RPMI7951 (cell line): Measurements from ENCODE around the gene ATXN1. TPM values are rescaled to one million over a fixed set of nuclear protein-coding genes. Genes with fewer than 3 reads are reported as not detected.

Source experiments
- DNase-seq: peaks from one replicate; pipeline ENCODE4 v3.0.0-alpha.2; 2012; ENCODE audit warnings: low read depth
- total RNA-seq: library from RNA; depleted of rRNA; stranded (reverse); fragments of >200 nt; shearing (Covaris generic); gene quantifications from 2 replicates; pipeline ENCODE4 v1.2.3, GENCODE V29; 2014

ATXN1 gene
- total RNA-seq, 1 experiment from 2014 or later = 31.2 TPM

- peak; percentile 52 for DNase-seq
Measured at GRCh38 chr6:16698997-16699868, 62.0 kb downstream of the ATXN1 start.

GRCh38 chr6:16698162-16698533 is 63.1 kb downstream of the ATXN1 start:
- DNase-seq = no peak

GRCh38 chr6:16697437-16698161 is 63.7 kb downstream of the ATXN1 start:
- no peak for DNase-seq

- DNase-seq = no peak
Measured at GRCh38 chr6:16696496-16696895, 64.8 kb downstream of the ATXN1 start.

GRCh38 chr6:16694781-16695578 is 66.3 kb downstream of the ATXN1 start:
- DNase-seq = no peak

GRCh38 chr6:16691324-16691723 is 69.9 kb downstream of the ATXN1 start:
- no peak for DNase-seq

- DNase-seq = peak; percentile 56
Measured at GRCh38 chr6:16690608-16691142, 70.6 kb downstream of the ATXN1 start.

- DNase-seq = no peak
Measured at GRCh38 chr6:16689788-16690607, 71.3 kb downstream of the ATXN1 start.

- DNase-seq = peak; percentile 83
Measured at GRCh38 chr6:16688984-16689636, 72.2 kb downstream of the ATXN1 start.

- no peak for DNase-seq
Measured at GRCh38 chr6:16688436-16688835, 72.8 kb downstream of the ATXN1 start.

- DNase-seq = no peak
Measured at GRCh38 chr6:16687045-16687444, 74.2 kb downstream of the ATXN1 start.

GRCh38 chr6:16684896-16685554 is 76.2 kb downstream of the ATXN1 start:
- peak; percentile 80 for DNase-seq

GRCh38 chr6:16684195-16684689 is 77.0 kb downstream of the ATXN1 start:
- DNase-seq = peak; percentile 86

GRCh38 chr6:16683641-16684194 is 77.5 kb downstream of the ATXN1 start:
- peak; percentile 98 for DNase-seq

GRCh38 chr6:16681260-16681873 is 79.9 kb downstream of the ATXN1 start:
- peak; percentile 88 for DNase-seq

GRCh38 chr6:16679050-16679449 is 82.2 kb downstream of the ATXN1 start:
- no peak for DNase-seq

GRCh38 chr6:16677458-16677857 is 83.8 kb downstream of the ATXN1 start:
- DNase-seq = no peak

GRCh38 chr6:16676978-16677377 is 84.3 kb downstream of the ATXN1 start:
- DNase-seq = peak; percentile 34

GRCh38 chr6:16676376-16676775 is 84.9 kb downstream of the ATXN1 start:
- no peak for DNase-seq
